ENCODE results near the gene GJB6. TPM values are rescaled to one million over a fixed set of nuclear protein-coding genes. Genes with fewer than 3 reads are reported as not detected.
A peak's percentile ranks its signal among the peaks of the same experiment; 100 is the strongest.

GJB6 gene
- total RNA-seq, 1 donor from 2014 or later, result 7.7 TPM

GRCh38 chr13:20254076-20254475 lies 22.0 kb upstream of the GJB6 start:
- Mint-ChIP-seq H3K27me3 (no peaks in the 10 kb centered on the region), H3K4me3 (no peak overlapping the region), H3K27ac (no peak overlapping the region), H3K36me3 (no peaks in the 10 kb centered on the region), H3K4me1 (ENCODE audit: unreplicated experiment) (no peaks in the 10 kb centered on the region), H3K9me3 (no peaks in the 10 kb centered on the region)
- no peak for TF ChIP-seq CTCF (conservative IDR thresholded peaks at IDR 0.05)
- no peak for DNase-seq (ENCODE audit: extremely low spot score, unreplicated experiment)

- H3K9me3 Mint-ChIP-seq, result peaks cover 6% of the 10 kb centered on the region
- H3K27me3 Mint-ChIP-seq, result peaks cover 8% of the 10 kb centered on the region
- peaks cover 11% of the 10 kb centered on the region for H3K4me1 Mint-ChIP-seq (ENCODE audit: unreplicated experiment)
- H3K27ac Mint-ChIP-seq, result no peak overlapping the region
- no peak for TF ChIP-seq CTCF (conservative IDR thresholded peaks at IDR 0.05)
- DNase-seq (ENCODE audit: extremely low spot score, unreplicated experiment), result no peak
- H3K36me3 Mint-ChIP-seq, result no peaks in the 10 kb centered on the region
- H3K4me3 Mint-ChIP-seq, result no peak overlapping the region
Measured at GRCh38 chr13:20249913-20250312, 17.8 kb upstream of the GJB6 start.

DNA sequence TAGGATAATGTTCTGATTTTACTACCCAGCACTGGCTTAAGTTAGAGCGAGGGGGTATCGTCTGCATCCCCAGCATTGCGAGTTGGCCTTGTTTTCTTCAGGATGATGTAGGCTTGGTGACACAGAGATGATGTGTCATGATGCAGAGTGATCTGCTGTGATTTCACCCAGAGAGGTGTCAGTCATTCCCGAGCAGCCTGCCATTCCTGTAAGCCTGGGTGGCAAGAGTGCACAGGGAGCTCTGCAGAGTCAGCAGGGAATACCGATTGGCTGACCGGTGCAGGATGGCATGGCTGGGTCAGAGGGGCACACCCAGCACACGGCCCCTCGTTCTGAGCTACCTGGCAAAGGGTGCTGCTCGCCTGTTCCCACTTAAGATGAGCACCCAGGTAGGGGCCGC lies 15.8 kb upstream of the GJB6 start:
- Mint-ChIP-seq H3K9me3 (peaks cover 8% of the 10 kb centered on the region), H3K4me3 (no peak overlapping the region), H3K4me1 (ENCODE audit: unreplicated experiment) (peaks cover 11% of the 10 kb centered on the region), H3K27ac (peak overlapping the region; percentile 7), H3K27me3 (peaks cover 8% of the 10 kb centered on the region), H3K36me3 (no peaks in the 10 kb centered on the region)
- no peak for TF ChIP-seq CTCF (conservative IDR thresholded peaks at IDR 0.05)
- no peak for DNase-seq (ENCODE audit: extremely low spot score, unreplicated experiment)

- H3K27ac Mint-ChIP-seq, result peak overlapping the region; percentile 7
- H3K36me3 Mint-ChIP-seq, result no peaks in the 10 kb centered on the region
- peaks cover 11% of the 10 kb centered on the region for H3K4me1 Mint-ChIP-seq (ENCODE audit: unreplicated experiment)
- no peak for TF ChIP-seq CTCF (conservative IDR thresholded peaks at IDR 0.05)
- H3K9me3 Mint-ChIP-seq, result peaks cover 10% of the 10 kb centered on the region
- no peak overlapping the region for H3K4me3 Mint-ChIP-seq
- no peak for DNase-seq (ENCODE audit: extremely low spot score, unreplicated experiment)
- peaks cover 8% of the 10 kb centered on the region for H3K27me3 Mint-ChIP-seq
Measured at GRCh38 chr13:20247403-20247802, 15.3 kb upstream of the GJB6 start.

DNA sequence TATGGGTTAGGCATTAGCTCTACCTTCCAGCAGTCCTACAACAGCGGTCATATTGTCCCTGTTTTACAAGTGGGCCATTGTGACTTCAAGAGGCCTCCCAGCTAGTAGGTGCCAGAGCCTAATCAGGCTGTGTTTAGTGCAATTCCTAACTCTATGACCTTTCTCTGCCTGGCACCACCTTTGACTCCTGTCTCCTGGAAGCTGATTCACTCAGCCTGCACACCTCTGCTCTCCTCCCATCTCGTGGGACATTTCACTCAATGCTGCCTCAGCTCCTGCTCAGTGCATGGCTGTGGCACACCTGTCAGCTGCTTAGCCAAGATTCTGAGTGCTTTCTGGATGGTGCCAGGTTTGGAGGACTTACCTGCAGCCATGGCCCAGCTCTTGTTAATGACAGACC lies 9.5 kb upstream of the GJB6 start:
- TF ChIP-seq CTCF (conservative IDR thresholded peaks at IDR 0.05), result no peak
- H3K27me3 Mint-ChIP-seq, result peaks cover 26% of the 10 kb centered on the region
- H3K27ac Mint-ChIP-seq, result no peak overlapping the region
- H3K4me1 Mint-ChIP-seq (ENCODE audit: unreplicated experiment), result peaks cover 4% of the 10 kb centered on the region
- no peaks in the 10 kb centered on the region for H3K36me3 Mint-ChIP-seq
- peaks cover 10% of the 10 kb centered on the region for H3K9me3 Mint-ChIP-seq
- DNase-seq (ENCODE audit: extremely low spot score, unreplicated experiment), result no peak
- no peak overlapping the region for H3K4me3 Mint-ChIP-seq

DNA sequence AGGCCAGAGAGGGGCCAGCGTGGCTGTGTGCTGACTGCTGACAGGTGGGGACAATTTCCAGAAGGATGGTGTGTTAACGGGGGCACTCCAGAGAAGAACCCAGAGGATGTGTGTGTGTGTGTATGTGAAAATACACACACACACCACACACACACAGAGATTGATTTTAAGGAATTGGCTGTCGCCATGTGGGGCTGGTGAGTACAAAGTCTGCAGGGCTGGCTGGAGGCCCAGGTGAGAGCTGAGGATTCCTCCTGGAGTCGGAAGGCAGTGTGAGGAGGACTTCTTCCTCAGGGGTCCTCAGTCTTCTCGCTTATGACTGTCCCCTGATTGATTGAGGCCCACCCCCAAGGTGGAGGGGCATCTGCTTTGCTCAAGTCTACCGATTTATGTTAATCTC lies 7.6 kb upstream of the GJB6 start:
- Mint-ChIP-seq H3K4me1 (ENCODE audit: unreplicated experiment) (no peaks in the 10 kb centered on the region), H3K9me3 (peaks cover 5% of the 10 kb centered on the region), H3K36me3 (no peaks in the 10 kb centered on the region), H3K27me3 (peaks cover 25% of the 10 kb centered on the region), H3K4me3 (no peak overlapping the region), H3K27ac (no peak overlapping the region)
- DNase-seq (ENCODE audit: extremely low spot score, unreplicated experiment), result no peak
- TF ChIP-seq CTCF (conservative IDR thresholded peaks at IDR 0.05), result no peak

Data from type B pancreatic cell (in vitro differentiated cells).